A673 (cell line): ENCODE measurements around the gene UMODL1. TPM values are rescaled to one million over a fixed set of nuclear protein-coding genes. Genes with fewer than 3 reads are reported as not detected.

ENCODE experiments used
- BruUV-seq: library from RNA; stranded (reverse); fragments of 400-500 nt; replicated peaks from 2 replicates; lab custom pipeline; 2021; lab: Mats Ljungman, UMichigan
- CTCF ChIA-PET: fragments of 300-600 bp; sonication (Branson Sonifier 250); formaldehyde crosslinking; loops from one replicate; lab custom pipeline; 2022; ENCODE audit warnings: antibody characterized with exemption; lab: Charles Lee
- POLR2A ChIA-PET: fragments of 300-600 bp; sonication (Branson Sonifier 250); formaldehyde crosslinking; loops from one replicate; lab custom pipeline; 2022; ENCODE audit warnings: antibody characterized with exemption; ENCODE audit not compliant: low non-redundant PET; lab: Charles Lee
- DNase-seq: peaks from one replicate; pipeline ENCODE4 v3.0.0-alpha.2; 2015; ENCODE audit warnings: low spot score
- H3K27ac ChIP-seq: fragments of 200-600 bp; sonication (generic); 2 replicates; pipeline ENCODE4 v1.5.1; 2016; ENCODE audit warnings: mixed run types, low read depth, mild to moderate bottlenecking, mixed read lengths, antibody characterized with exemption, low read length; ENCODE audit not compliant: poor library complexity, severe bottlenecking
- H3K27me3 ChIP-seq: fragments of 200-600 bp; sonication (generic); replicated peaks from 2 replicates; pipeline ENCODE4 v1.6.1; 2017; ENCODE audit warnings: mixed run types, low read depth, mild to moderate bottlenecking, mixed read lengths, antibody characterized with exemption, low read length; ENCODE audit not compliant: insufficient read depth, poor library complexity
- H3K36me3 ChIP-seq: fragments of 200-600 bp; sonication (generic); 2 replicates; pipeline ENCODE4 v1.6.1; 2016; ENCODE audit warnings: mixed run types, mild to moderate bottlenecking, mixed read lengths, antibody characterized with exemption, low read length; ENCODE audit not compliant: insufficient read depth, poor library complexity, severe bottlenecking
- H3K4me1 ChIP-seq: fragments of 200-600 bp; sonication (generic); 2 replicates; pipeline ENCODE4 v1.6.1; 2017; ENCODE audit warnings: mixed run types, mild to moderate bottlenecking, mixed read lengths, antibody characterized with exemption, low read length; ENCODE audit not compliant: insufficient read depth, poor library complexity, severe bottlenecking
- H3K4me3 ChIP-seq: fragments of 200-600 bp; sonication (generic); 2 replicates; pipeline ENCODE4 v1.5.1; 2016; ENCODE audit warnings: low read depth, mixed run types, mild to moderate bottlenecking, mixed read lengths, low read length; ENCODE audit not compliant: poor library complexity, severe bottlenecking
- H3K9me3 ChIP-seq: fragments of 200-600 bp; sonication (generic); 2 replicates; pipeline ENCODE4 v1.6.1; 2016; ENCODE audit warnings: mixed run types, low read depth, mild to moderate bottlenecking, mixed read lengths, antibody characterized with exemption, low read length; ENCODE audit not compliant: poor library complexity, severe bottlenecking
- EZH2 ChIP-seq: fragments of 200-600 bp; sonication (generic); IDR thresholded peaks from 2 replicates; pipeline ENCODE4 v1.6.1; 2017; ENCODE audit warnings: borderline replicate concordance, low read depth, mild to moderate bottlenecking, mixed read lengths, antibody characterized with exemption, low read length; ENCODE audit not compliant: poor library complexity, severe bottlenecking
- intact Hi-C: fragments of 100-400 bp; cut with micrococcal nuclease; formaldehyde crosslinking; loops from one replicate; pipeline ENCODE4 v1.10.0; 2022; ENCODE audit not compliant: unreplicated experiment
- total RNA-seq: library from RNA; stranded (reverse); gene quantifications from 2 replicates; pipeline ENCODE4 v1.2.3, GENCODE V29; 2021
- TF ChIP-seq, protein P1 (sequence below): fragments of 300-800, 200-600 bp; sonication (generic); conservative IDR thresholded peaks from 2 replicates; pipeline ENCODE4 v1.5.1; 2017; ENCODE audit warnings: low read depth, mild to moderate bottlenecking, antibody characterized with exemption, low read length, moderate library complexity, mixed read lengths

The UMODL1 gene
- total RNA-seq, 1 experiment from 2014 or later, result not detected

DNA sequence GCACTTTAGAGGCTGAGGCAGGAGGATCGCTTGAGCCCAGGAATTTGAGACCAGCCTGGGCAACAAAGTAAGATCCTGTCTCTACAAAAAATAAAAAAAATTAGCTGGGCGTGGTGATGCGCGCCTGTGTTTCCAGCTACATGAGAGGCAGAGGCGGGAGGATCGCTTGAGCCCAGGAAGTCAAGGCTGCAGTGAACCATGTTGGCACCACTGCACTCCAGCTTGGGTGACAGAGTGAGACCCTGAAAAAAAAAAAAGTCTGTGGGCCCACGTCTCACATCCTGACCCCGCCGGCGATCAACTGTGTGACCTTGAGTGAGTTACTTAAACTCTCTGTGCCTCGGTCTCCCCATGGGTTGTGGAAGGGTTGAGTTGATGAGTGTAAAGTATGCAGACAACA lies 48.2 kb upstream of the UMODL1 start:
- ChIA-PET POLR2A (no interaction called here), CTCF (no interaction called here)
- DNase-seq, result no peak
- BruUV-seq, result no TSS peak
- H3K36me3 ChIP-seq, result no peaks in the 10 kb centered on the region
- no peaks in the 10 kb centered on the region for H3K9me3 ChIP-seq
- H3K27ac ChIP-seq, result no peak overlapping the region
- TF ChIP-seq, protein P1, sequence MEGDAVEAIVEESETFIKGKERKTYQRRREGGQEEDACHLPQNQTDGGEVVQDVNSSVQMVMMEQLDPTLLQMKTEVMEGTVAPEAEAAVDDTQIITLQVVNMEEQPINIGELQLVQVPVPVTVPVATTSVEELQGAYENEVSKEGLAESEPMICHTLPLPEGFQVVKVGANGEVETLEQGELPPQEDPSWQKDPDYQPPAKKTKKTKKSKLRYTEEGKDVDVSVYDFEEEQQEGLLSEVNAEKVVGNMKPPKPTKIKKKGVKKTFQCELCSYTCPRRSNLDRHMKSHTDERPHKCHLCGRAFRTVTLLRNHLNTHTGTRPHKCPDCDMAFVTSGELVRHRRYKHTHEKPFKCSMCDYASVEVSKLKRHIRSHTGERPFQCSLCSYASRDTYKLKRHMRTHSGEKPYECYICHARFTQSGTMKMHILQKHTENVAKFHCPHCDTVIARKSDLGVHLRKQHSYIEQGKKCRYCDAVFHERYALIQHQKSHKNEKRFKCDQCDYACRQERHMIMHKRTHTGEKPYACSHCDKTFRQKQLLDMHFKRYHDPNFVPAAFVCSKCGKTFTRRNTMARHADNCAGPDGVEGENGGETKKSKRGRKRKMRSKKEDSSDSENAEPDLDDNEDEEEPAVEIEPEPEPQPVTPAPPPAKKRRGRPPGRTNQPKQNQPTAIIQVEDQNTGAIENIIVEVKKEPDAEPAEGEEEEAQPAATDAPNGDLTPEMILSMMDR, result no peak
- no peak for TF ChIP-seq EZH2
- intact Hi-C loops, result no loop called here
- H3K4me3 ChIP-seq, result no peak overlapping the region
- H3K27me3 ChIP-seq, result no peaks in the 10 kb centered on the region
- H3K4me1 ChIP-seq, result no peaks in the 10 kb centered on the region

DNA sequence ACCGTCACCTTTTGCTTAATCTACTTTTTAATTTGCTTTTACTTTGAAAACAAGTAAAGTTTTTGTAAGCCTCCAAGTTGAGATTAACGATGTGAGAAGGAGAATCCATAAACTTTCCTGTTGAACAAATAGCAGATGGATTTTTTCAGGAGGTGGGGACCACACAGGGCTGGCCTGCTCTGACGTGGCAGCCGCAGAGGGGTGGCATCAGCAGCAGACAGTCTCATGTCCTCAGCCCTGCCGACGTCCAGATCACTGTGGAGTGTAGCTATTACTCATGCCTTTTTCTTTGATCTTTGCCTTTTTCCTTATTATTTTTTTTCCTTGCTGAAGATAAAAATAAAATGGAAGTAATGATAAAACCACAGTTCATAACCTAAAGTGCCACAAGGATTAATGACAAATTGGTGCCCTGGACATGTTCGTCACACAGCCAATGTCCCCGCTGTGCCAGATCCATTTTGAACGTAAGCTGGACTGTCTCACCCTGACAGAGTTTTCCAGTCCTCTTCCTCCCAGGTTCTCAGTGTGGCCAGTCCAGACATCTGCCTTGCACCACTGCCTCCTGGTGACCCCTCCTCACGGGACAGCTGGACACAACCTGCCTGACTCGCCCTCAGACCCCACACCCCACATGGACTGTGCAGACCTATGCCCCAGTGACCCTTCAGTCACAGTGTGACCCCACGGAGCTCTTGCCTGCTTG lies 45.6 kb upstream of the UMODL1 start:
- intact Hi-C loops, result no loop called here
- Histone ChIP-seq H3K27me3 (no peaks in the 10 kb centered on the region), H3K36me3 (no peaks in the 10 kb centered on the region), H3K4me3 (no peak overlapping the region), H3K27ac (no peak overlapping the region), H3K9me3 (no peaks in the 10 kb centered on the region), H3K4me1 (no peaks in the 10 kb centered on the region)
- no peak for DNase-seq
- no TSS peak for BruUV-seq
- TF ChIP-seq EZH2, result no peak
- TF ChIP-seq, protein P1, result no peak
- POLR2A ChIA-PET, result no interaction called here
- CTCF ChIA-PET, result interaction anchor here (0.6 kb wide), 2 partner anchors 166 to 209 kb away, joined by 4 to 5 read pairs; no protein-coding TSS in a partner anchor

DNA sequence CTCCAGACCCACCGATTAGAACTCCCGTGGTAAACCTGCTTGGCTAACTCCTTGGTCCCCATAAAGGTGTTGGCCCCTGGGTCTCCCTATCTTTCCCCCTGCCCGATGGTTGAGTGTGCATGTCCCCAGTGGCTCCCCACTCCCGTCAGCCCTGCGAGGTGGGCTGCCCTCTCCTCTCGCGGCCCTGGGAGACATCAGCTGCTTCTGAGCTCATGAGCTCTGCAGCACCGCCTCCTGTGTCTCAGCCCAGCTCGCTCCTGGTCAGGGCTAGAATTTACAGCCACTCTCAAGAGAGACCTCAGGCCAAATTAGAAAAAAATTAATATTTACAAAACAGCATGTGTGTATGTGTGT lies 45.1 kb upstream of the UMODL1 start:
- intact Hi-C loops, result no loop called here
- no peak for DNase-seq
- POLR2A ChIA-PET, result no interaction called here
- CTCF ChIA-PET, result interaction anchor here (0.6 kb wide), 1 partner anchor 210 kb away, joined by 5 read pairs; no protein-coding TSS in a partner anchor
- H3K36me3 ChIP-seq, result no peaks in the 10 kb centered on the region
- no TSS peak for BruUV-seq
- no peak overlapping the region for H3K27ac ChIP-seq
- no peaks in the 10 kb centered on the region for H3K27me3 ChIP-seq
- no peaks in the 10 kb centered on the region for H3K4me1 ChIP-seq
- TF ChIP-seq, protein P1, result no peak
- TF ChIP-seq EZH2, result no peak
- H3K9me3 ChIP-seq, result no peaks in the 10 kb centered on the region
- H3K4me3 ChIP-seq, result no peak overlapping the region
